ENCODE data around the gene SGCG. TPM values are rescaled to one million over a fixed set of nuclear protein-coding genes. Genes with fewer than 3 reads are reported as not detected.

Gene SGCG
- total and polyA plus RNA-seq, 2 donors, result 1.5 to 19.7 TPM

GRCh38 chr13:23323946-23324709 lies 143.3 kb downstream of the SGCG start:
- H3K4me3 ChIP-seq (ENCODE audit: low read depth, low read length), result no peak overlapping the region
- WGBS, result 65% methylated on average over 17 of the region's 17 CpGs
- DNase-seq (ENCODE audit: extremely low spot score), result no peak
- H3K36me3 ChIP-seq (ENCODE audit: insufficient read depth), result no peaks in the 10 kb centered on the region
- H3K27ac ChIP-seq (ENCODE audit: low read depth), result no peak overlapping the region
- H3K4me1 ChIP-seq (ENCODE audit: insufficient read depth), result no peaks in the 10 kb centered on the region

GRCh38 chr13:23325191-23325590 lies 144.4 kb downstream of the SGCG start:
- Histone ChIP-seq H3K27ac (ENCODE audit: low read depth) (no peak overlapping the region), H3K4me3 (ENCODE audit: low read depth, low read length) (no peak overlapping the region), H3K36me3 (ENCODE audit: insufficient read depth) (no peaks in the 10 kb centered on the region), H3K4me1 (ENCODE audit: insufficient read depth) (no peaks in the 10 kb centered on the region)
- peak; percentile 31 for DNase-seq (ENCODE audit: extremely low spot score)
- 79% methylated on average over 2 of the region's 2 CpGs for WGBS

- WGBS, result 86% methylated on average over 6 of the region's 6 CpGs
- Histone ChIP-seq H3K27ac (ENCODE audit: low read depth) (no peak overlapping the region), H3K36me3 (ENCODE audit: insufficient read depth) (no peaks in the 10 kb centered on the region), H3K4me1 (ENCODE audit: insufficient read depth) (no peaks in the 10 kb centered on the region), H3K4me3 (ENCODE audit: low read depth, low read length) (no peak overlapping the region)
- no peak for DNase-seq (ENCODE audit: extremely low spot score)
Measured at GRCh38 chr13:23330356-23330755, 149.6 kb downstream of the SGCG start.

DNA sequence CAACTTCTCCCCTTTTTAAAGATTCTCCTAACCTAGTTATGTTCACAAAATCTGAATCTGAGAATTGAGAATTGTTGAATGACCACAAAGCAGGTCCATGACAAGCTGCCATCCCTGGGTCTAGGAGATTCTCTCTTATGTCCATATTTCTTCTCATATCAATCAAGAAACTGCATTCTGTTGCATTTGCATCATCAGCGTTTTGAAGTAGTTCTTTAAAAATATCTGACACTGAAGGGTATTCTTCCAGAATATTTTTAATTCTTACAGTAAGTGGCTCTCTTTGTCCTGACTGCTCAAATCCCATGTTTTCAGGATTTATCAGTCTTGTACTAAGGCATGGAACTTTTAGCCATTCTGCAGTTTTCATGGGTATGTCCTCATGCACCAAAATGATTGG lies 158.4 kb downstream of the SGCG start:
- 95% methylated on average over 1 of the region's 1 CpG for WGBS
- no peaks in the 10 kb centered on the region for H3K4me1 ChIP-seq (ENCODE audit: insufficient read depth)
- no peak overlapping the region for H3K4me3 ChIP-seq (ENCODE audit: low read depth, low read length)
- no peak overlapping the region for H3K27ac ChIP-seq (ENCODE audit: low read depth)
- DNase-seq (ENCODE audit: extremely low spot score), result no peak
- no peaks in the 10 kb centered on the region for H3K36me3 ChIP-seq (ENCODE audit: insufficient read depth)

- no peak overlapping the region for H3K27ac ChIP-seq (ENCODE audit: low read depth)
- H3K4me3 ChIP-seq (ENCODE audit: low read depth, low read length), result no peak overlapping the region
- no peak for DNase-seq (ENCODE audit: extremely low spot score)
- no peaks in the 10 kb centered on the region for H3K36me3 ChIP-seq (ENCODE audit: insufficient read depth)
- WGBS, result 82% methylated on average over 4 of the region's 4 CpGs
- no peaks in the 10 kb centered on the region for H3K4me1 ChIP-seq (ENCODE audit: insufficient read depth)
Measured at GRCh38 chr13:23344931-23345595, 164.3 kb downstream of the SGCG start.

DNA sequence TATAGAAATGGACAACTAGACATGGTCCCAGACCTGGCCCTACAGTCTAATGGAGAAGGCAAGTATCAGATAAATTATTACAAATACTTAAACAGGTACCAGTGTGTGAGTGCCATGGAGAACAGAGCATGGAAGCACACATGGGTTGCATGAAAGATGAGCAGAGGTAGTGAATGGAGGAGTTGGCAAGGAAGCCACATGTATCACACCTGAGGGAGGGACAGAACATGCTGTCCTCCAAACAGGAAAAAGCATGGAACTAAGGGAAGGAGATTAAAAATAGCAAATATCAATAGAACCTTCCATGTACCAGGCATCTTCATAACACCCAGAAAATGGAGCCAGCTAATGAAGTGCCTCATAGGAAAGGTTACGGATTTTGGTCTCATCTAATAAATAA lies 166.8 kb downstream of the SGCG start:
- H3K4me1 ChIP-seq (ENCODE audit: insufficient read depth), result no peaks in the 10 kb centered on the region
- no peak for DNase-seq (ENCODE audit: extremely low spot score)
- H3K4me3 ChIP-seq (ENCODE audit: low read depth, low read length), result no peak overlapping the region
- no peak overlapping the region for H3K27ac ChIP-seq (ENCODE audit: low read depth)
- WGBS, result 97% methylated on average over 1 of the region's 1 CpG
- H3K36me3 ChIP-seq (ENCODE audit: insufficient read depth), result no peaks in the 10 kb centered on the region

DNA sequence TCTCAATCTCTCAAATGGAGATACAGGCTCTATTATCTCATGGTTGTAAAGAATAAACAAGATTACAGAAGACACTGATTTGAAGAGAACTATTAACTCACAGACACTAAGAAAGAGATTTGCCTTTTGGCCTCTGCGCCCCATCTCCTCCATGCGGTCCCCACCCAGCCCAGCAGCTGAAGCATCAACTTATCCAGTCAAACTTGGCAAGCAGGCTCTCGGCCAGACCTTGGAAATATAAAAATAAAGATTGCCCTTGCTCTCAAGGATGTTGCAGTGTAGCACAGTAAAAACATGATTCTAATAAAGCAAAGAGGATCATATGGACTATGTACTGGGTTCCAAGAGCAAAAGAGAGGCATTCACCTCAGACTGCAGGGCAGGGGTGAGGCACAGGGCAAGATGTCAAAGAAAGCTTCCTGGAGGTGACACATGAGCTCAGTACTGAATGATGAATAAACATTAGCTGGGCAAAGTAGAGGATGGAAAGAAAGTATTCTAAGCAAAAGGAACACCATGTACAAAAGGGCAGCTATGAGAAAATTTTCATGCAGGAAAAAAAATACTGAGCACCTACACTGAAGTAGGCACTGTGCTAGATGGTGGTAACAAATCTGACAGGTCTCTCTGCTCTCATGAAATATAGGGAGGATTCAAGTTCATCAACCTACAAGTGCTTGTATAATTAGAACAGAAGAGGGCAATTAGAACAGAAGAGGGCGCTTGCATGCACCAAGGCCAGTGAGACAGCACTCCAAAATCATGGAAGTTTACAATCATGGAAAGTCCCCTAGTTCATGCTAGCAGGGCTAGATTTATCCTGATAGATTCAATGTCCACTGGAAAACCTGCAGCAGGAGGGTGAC lies 167.7 kb downstream of the SGCG start:
- H3K36me3 ChIP-seq (ENCODE audit: insufficient read depth), result no peaks in the 10 kb centered on the region
- no peak for DNase-seq (ENCODE audit: extremely low spot score)
- H3K27ac ChIP-seq (ENCODE audit: low read depth), result no peak overlapping the region
- 68% methylated on average over 4 of the region's 4 CpGs for WGBS
- no peak overlapping the region for H3K4me3 ChIP-seq (ENCODE audit: low read depth, low read length)
- H3K4me1 ChIP-seq (ENCODE audit: insufficient read depth), result no peaks in the 10 kb centered on the region

DNA sequence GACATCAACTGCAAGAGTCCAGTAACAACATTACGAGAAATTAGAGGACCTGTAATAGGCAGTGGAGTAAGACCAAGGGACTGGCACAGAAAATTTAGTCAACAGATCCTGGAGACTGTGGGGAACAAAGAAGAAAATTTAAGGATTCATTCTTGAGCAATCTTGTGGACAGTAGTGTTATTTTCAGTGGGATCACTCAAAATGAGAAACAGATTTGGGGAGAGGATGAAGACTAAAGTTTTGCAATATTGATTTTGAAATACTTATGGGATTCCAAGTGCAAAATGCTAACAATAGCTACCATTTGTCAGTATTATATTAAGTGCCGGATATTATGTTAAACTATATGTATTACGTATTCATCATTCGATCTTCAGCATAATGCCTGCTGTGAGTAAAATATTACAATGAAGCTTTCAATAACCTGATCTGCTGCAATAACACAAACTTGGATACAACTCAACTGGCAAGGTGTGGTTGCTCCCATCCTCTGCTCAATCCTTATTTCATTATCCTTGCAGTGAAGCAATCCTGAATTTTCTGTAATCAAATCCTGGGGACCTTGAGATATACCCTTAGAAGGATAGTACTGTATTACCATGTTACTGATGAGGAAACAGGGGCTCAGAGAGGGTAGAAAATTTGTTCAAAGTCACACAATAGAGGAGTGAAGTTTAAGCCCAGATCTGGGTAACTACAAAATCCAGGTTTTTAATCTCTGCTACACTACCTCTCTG lies 168.6 kb downstream of the SGCG start:
- Histone ChIP-seq H3K4me3 (ENCODE audit: low read depth, low read length) (no peak overlapping the region), H3K36me3 (ENCODE audit: insufficient read depth) (no peaks in the 10 kb centered on the region), H3K27ac (ENCODE audit: low read depth) (no peak overlapping the region), H3K4me1 (ENCODE audit: insufficient read depth) (no peaks in the 10 kb centered on the region)
- DNase-seq (ENCODE audit: extremely low spot score), result no peak
- WGBS, result 98% methylated on average over 4 of the region's 4 CpGs

DNA sequence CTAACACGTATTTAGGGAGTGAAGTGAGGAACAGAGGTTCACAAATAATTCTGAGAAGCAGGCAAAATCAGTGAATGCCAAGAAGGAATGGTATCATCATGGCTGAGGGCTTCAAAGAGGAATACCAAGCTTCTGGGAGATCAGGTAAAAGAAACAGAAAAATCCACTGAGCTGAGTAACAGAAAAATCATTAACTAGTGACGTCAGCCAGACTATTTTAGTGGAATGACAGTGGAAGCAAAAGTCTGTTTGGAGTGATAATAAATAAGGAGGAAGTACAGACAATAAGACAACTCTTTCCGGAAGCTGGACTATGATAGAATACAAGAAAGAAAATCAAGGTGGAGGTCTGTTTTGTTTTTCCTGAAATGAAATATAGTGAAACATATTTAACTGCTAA lies 169.2 kb downstream of the SGCG start:
- 85% methylated on average over 3 of the region's 3 CpGs for WGBS
- no peaks in the 10 kb centered on the region for H3K4me1 ChIP-seq (ENCODE audit: insufficient read depth)
- H3K36me3 ChIP-seq (ENCODE audit: insufficient read depth), result no peaks in the 10 kb centered on the region
- no peak for DNase-seq (ENCODE audit: extremely low spot score)
- no peak overlapping the region for H3K27ac ChIP-seq (ENCODE audit: low read depth)
- H3K4me3 ChIP-seq (ENCODE audit: low read depth, low read length), result no peak overlapping the region

DNA sequence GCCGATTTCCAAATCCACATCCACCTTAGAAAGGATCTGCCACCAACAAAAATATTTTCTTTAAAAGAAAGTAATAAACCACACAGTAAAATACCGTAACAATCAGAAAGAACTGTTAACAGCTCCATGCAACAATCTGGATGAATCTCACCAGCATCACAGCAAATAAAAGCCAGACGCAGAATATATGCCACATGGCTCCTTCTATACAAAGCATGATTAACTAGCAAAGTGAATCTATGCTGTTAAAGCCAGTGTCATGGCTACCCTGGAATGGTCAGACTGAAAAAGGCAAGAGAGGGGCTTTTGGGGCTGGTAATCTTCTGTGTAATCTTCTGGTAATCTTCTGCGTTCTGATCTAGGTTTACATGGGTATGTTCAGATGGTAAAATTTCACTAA lies 171.4 kb downstream of the SGCG start:
- Histone ChIP-seq H3K27ac (ENCODE audit: low read depth) (no peak overlapping the region), H3K4me1 (ENCODE audit: insufficient read depth) (no peaks in the 10 kb centered on the region), H3K4me3 (ENCODE audit: low read depth, low read length) (no peak overlapping the region), H3K36me3 (ENCODE audit: insufficient read depth) (no peaks in the 10 kb centered on the region)
- 55% methylated on average over 4 of the region's 4 CpGs for WGBS
- DNase-seq (ENCODE audit: extremely low spot score), result no peak

GRCh38 chr13:23354520-23354919 lies 173.7 kb downstream of the SGCG start:
- 97% methylated on average over 5 of the region's 5 CpGs for WGBS
- H3K36me3 ChIP-seq (ENCODE audit: insufficient read depth), result no peaks in the 10 kb centered on the region

DNA sequence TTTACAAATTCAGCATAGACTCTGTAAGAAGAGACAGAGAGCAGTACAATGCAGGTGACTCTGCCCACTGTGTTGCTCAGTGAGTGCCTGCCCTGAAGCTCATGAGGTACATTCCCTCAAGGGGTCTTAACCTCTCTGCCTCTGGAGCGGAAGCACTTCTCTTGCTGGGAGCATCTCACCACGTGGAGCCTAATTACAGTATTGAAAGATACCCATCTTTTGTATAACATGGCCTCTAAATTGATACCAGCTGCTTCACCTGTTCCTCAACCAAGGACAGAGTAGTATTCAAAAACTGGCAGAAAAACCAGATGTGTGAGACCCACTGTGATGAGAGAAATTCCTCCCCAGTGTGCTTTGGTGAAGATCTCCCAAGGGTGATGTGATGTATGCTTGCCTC lies 175.6 kb downstream of the SGCG start:
- Histone ChIP-seq H3K4me1 (ENCODE audit: insufficient read depth) (no peaks in the 10 kb centered on the region), H3K4me3 (ENCODE audit: low read depth, low read length) (no peak overlapping the region), H3K36me3 (ENCODE audit: insufficient read depth) (no peaks in the 10 kb centered on the region), H3K27ac (ENCODE audit: low read depth) (no peak overlapping the region)
- 81% methylated on average over 2 of the region's 2 CpGs for WGBS
- DNase-seq (ENCODE audit: extremely low spot score), result no peak

More at GRCh38 chr13:23354520-23354919, 173.7 kb downstream of the SGCG start:
- no peaks in the 10 kb centered on the region for H3K4me1 ChIP-seq (ENCODE audit: insufficient read depth)
- DNase-seq (ENCODE audit: extremely low spot score), result no peak
- H3K4me3 ChIP-seq (ENCODE audit: low read depth, low read length), result no peak overlapping the region
- no peak overlapping the region for H3K27ac ChIP-seq (ENCODE audit: low read depth)

GRCh38 chr13:23357349-23357748 lies 176.6 kb downstream of the SGCG start:
- H3K4me3 ChIP-seq (ENCODE audit: low read depth, low read length), result no peak overlapping the region
- no peak overlapping the region for H3K27ac ChIP-seq (ENCODE audit: low read depth)
- WGBS, result 80% methylated on average over 1 of the region's 1 CpG
- no peaks in the 10 kb centered on the region for H3K4me1 ChIP-seq (ENCODE audit: insufficient read depth)
- no peak for DNase-seq (ENCODE audit: extremely low spot score)
- peaks cover 1% of the 10 kb centered on the region for H3K36me3 ChIP-seq (ENCODE audit: insufficient read depth)
